22Rv1 (cell line): Measurements from ENCODE around the gene NALCN.

ENCODE experiments used
- H3K27ac ChIP-seq: fragments of 450-650 bp; 2 replicates; pipeline ENCODE4 v1.5.1; 2017
- ZFX ChIP-seq: fragments of 450-650 bp; IDR thresholded peaks from 2 replicates; pipeline ENCODE4 v1.6.1; 2017; ENCODE audit warnings: antibody characterized with exemption, borderline replicate concordance
- TF ChIP-seq, protein P1 (sequence below): fragments of 450-650 bp; IDR thresholded peaks from 2 replicates; pipeline ENCODE4 v1.5.1; 2017; ENCODE audit warnings: mild to moderate bottlenecking

The NALCN gene

DNA sequence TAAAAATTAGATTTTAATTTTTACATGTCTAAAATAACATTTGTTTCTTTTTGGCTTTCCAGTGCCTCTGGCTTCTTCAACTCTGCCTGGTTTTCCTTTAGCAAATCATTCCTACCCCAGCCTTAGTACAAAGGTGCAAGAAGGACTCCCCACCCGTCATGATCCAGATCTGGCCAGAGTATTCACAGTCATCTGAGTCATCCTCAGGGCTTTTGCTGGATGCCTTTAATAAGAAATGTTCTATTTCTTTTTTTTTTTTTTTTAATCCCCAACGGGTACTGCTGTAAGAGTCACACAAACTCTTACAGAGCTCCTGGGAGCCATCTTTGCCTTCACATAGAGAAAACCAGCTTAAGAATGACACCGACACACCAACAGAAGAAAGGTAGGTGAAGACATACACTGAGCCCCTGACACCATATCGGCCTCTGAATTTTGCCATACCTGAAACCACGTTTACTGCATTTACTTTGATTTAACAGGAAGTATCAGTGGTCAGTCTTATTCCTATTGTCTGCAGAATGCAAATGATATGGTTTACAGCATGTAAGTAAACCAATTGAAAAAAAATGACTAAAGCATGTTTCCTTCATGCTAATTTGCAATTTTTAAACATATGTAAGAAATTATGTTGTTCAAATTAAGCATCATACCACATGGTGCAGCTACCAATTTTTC, 184.4 kb downstream of the NALCN start:
- TF ChIP-seq, protein P1, sequence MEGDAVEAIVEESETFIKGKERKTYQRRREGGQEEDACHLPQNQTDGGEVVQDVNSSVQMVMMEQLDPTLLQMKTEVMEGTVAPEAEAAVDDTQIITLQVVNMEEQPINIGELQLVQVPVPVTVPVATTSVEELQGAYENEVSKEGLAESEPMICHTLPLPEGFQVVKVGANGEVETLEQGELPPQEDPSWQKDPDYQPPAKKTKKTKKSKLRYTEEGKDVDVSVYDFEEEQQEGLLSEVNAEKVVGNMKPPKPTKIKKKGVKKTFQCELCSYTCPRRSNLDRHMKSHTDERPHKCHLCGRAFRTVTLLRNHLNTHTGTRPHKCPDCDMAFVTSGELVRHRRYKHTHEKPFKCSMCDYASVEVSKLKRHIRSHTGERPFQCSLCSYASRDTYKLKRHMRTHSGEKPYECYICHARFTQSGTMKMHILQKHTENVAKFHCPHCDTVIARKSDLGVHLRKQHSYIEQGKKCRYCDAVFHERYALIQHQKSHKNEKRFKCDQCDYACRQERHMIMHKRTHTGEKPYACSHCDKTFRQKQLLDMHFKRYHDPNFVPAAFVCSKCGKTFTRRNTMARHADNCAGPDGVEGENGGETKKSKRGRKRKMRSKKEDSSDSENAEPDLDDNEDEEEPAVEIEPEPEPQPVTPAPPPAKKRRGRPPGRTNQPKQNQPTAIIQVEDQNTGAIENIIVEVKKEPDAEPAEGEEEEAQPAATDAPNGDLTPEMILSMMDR, result no peak
- TF ChIP-seq ZFX, result no peak

DNA sequence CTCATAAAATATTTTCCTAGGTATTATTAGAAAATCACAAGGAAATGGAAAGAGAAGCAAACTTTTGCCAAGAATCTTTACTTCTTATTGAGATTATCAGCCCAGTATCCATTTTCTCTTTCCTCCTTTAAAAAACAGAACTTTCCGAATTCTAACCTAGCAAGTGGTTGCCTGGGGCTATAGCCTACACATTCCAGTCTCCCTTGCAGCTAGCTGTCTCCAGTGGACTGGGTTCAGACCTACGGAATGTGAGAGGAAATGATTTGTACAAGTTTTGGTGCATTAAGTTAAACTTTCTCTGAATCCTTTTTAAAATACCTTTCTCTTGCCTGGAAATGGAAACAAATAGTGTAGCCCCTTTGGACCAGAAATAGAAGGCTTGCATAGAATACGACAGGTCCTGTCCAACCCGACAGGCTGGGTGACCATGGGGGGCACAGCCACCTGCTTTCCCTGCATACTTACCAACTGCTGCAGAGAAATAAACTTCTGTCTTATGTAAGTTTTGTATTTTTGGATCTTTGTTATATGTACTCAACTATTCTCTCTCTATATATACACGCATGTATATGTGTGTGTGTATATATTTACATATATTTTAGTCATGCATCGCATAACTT, 185.9 kb downstream of the NALCN start:
- H3K27ac ChIP-seq, result no peak overlapping the region
- no peak for TF ChIP-seq ZFX
- TF ChIP-seq, protein P1, result no peak

More for the DNA sequence above, 184.4 kb downstream of the NALCN start:
- no peak overlapping the region for H3K27ac ChIP-seq

DNA sequence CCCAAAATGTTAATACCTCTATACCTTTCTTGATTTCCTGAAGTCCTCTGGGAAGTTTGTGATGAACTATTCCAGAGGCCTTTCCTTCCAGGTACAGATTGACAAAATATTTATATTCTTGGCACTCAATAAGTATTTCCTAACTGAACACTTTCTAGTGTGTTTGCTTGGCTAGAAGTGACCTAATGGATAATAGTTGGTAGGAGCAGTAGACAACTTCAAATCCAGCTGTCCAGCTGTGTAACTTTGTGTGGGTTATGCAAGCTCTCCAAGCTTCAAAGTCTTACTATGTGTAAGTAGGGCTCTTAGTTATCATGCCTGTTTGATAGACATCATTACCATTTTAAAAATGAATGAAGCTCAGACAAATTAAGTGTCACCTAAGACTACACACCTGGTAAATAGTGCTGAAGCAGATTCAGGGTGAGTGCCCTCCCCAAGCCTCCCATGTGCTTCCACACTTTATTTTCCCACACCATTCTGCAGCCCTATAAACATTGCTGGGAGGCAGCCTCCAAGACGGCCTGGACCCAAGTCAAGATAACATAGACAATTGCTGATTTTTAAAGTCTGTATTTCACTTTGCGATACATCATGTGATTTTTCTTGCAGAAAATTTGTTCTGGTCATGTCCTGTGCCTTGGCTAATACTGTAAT, 196.6 kb downstream of the NALCN start:
- no peak overlapping the region for H3K27ac ChIP-seq

DNA sequence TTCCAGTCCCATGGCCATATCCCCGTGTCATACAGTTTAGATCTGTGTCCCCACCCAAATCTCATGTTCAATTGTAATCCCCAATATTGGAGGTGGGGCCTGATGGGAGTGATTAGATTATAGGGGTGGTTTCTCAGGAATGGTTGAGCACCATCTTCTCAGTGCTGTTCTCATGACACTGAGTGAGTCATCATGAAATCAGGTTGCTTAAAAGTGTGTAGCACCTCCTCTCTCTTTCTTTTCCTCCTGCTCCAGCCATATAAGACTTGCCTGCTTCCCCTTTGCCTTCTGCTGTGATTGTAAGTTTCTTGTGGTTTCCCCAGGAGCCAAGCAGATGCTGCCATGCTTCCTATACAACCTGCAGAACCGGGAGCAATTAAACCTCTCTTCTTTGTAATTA, 197.8 kb downstream of the NALCN start:
- no peak overlapping the region for H3K27ac ChIP-seq
- TF ChIP-seq, protein P1, result no peak
- no peak for TF ChIP-seq ZFX

More for the DNA sequence above, 196.6 kb downstream of the NALCN start:
- TF ChIP-seq ZFX, result no peak
- TF ChIP-seq, protein P1, result no peak

DNA sequence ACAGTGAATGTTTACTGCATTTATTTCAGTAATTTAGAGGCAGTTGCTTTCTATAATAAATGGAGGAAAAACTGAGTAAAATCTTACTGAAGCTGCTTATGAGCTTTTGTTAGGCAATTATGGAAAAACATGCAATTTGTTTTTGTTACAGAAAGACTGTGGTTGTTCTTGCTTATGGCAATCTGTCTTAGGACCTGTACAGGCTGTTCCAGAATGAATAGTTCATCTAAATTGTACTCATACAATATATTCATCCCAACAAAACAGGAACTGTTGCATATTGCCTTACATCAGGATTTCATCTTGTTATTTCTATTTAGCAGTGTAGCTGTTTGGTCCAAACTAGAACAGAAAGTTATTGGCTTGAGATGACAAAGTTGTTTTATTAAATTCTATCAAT, 199.2 kb downstream of the NALCN start:
- TF ChIP-seq, protein P1, result no peak
- no peak for TF ChIP-seq ZFX
- no peak overlapping the region for H3K27ac ChIP-seq

DNA sequence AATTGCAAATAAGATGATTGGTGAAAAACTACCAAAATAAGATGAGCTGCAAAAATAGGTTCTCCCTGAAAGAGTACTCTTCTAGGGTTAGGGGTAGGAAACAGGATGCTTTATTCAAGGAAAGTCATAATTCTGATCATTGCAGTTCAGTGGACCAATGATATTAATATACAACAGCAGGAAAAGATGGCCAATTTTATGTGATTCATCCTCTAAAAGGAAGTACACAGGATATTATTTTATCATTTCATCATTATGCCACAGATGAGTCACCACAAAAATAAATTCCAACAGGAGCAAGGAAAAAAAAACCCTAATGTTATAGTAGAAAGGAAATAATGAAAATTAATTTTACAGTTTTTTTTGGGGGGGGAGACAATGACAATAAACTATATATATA, 205.0 kb downstream of the NALCN start:
- no peak overlapping the region for H3K27ac ChIP-seq
- TF ChIP-seq, protein P1, result no peak
- TF ChIP-seq ZFX, result no peak

DNA sequence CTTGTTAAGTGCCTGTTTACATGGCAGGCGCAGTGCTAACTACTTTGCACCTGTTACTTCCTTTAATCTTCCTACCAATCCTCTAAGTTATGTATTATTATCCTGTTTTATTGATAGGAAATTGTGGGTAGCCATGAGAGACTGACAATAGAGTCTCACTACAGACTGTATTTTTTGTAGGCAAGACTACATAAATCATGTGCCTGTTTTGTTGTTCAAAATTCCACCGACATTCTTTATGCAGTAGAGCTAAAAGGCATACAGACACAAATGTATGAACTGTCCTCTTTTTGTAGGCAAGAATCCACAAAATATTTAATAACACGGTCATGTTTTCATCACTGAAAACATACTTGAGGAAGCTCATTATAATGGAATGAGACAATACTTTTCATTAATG, 205.5 kb downstream of the NALCN start:
- TF ChIP-seq ZFX, result no peak
- TF ChIP-seq, protein P1, result no peak
- H3K27ac ChIP-seq, result no peak overlapping the region
